GM18526 (cell line): ENCODE data around the gene DDX4.

Experiments
- POLR2A ChIP-seq: IDR thresholded peaks from 3 replicates; pipeline ENCODE4 v1.6.1; 2011; ENCODE audit not compliant: insufficient read length; ENCODE audit errors: extremely low read depth

Gene DDX4

DNA sequence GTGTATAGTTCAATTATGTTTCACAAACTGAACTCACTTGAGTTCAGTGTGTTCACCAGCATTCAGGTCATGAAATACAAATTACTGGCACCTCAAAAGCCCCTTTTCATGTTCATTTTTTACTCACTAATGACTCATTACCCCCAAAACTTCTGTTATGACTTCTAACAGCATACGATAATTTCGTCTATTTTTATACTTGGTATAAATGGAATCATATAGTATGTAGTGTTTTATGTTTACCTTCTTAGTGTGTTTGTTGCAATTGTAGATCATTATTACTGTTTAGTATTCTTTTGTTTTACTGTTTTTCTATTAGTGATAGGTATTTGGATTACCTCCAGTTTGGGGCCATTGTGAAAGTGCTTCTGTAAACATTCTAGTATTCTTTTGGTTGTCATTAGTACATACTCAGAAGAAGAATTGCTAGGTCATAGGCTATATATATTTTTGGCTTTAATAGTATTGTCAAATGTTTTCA is 33.4 kb downstream of the DDX4 start:
- no peak for TF ChIP-seq POLR2A

DNA sequence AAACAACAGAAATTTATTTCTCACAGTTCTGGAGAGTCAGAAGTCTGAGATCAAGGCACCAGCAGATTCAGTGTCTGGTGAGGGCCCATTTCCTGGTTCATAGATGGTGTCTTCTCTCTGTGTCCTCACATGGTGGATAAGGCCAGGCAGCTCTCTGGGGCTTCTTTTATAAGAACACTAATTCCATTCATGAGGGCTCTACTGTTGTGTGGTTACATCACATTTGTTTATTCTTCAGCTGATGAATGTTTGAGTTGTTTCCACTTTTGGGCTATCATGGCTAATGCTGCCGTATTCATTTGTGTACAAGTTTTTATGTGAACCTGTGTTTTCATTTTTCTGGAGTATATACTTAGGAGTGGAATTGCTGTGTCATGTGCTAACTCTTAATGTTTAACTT is 35.2 kb downstream of the DDX4 start:
- no peak for TF ChIP-seq POLR2A

DNA sequence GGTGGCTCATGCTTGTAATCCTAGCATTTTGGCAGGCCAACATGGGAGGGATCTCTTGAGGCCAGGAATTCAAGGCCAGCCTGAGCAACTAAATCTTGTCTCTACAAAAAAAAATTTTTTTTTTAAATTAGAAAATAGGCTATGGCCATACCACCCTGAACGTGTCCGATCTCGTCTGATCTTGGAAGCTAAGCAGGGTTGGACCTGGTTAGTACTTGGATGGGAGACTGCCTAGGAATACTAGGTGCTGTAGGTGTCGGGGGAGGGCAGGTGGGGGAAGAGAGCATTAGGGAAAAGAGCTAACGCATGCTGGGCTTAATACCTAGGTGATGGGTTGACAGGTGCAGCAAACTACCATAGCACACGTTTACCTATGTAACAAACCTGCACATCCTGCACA is 39.5 kb downstream of the DDX4 start:
- no peak for TF ChIP-seq POLR2A

DNA sequence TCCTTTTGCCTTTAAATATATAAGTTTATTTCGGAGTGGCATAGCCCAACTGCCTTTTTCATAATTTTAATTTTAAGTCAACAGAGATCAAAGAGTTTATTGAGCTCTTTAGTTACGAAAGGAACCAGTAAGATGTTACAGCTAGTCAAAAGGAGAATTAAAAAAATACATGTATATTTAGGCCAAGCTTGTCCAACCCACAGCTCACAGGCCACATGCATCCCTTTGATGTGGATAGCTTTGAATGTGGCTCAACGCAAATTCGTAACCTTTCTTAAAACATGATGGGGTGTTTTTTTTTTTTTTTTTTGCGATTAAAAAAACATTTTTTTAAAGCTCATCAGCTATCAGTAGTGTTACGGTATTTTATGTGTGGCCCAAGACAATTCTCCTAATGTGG is 63.1 kb downstream of the DDX4 start:
- TF ChIP-seq POLR2A: no peak

DNA sequence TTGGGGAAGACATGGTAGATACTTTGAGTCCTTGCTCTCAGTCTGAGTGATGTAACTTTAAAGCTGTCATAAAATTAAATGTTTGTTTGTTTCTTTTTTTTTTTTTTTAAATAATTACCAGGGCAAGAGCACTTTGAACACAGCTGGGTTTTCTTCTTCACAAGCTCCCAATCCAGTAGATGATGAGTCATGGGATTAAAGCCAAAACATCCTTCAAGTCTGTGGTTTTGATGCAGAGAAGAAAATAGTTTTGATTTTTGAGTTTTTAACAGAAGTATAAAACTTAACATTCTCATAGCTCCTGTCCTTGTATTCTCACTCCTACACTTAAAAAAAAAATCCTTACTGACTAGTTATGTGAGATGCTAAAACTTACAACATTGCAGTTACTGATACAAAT is 78.5 kb downstream of the DDX4 start:
- TF ChIP-seq POLR2A: no peak

DNA sequence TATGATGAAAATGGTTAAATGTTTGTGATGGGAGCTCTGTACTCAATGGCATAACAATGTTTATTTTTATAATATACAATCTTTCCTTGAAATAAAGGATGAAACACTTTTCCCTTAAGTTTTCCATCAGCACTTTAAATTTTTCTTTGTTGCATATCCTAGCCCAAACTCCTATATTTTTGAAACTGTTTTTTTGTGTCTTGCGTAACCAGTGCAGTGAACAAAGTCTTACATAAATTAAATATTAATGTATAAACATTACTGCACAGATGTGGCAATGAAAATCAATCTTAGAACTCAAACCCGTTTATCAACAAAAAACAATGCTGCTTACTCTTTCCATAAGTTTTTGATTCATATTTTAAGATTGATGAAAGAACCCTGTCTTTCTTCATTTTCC is 79.2 kb downstream of the DDX4 start:
- no peak for TF ChIP-seq POLR2A

DNA sequence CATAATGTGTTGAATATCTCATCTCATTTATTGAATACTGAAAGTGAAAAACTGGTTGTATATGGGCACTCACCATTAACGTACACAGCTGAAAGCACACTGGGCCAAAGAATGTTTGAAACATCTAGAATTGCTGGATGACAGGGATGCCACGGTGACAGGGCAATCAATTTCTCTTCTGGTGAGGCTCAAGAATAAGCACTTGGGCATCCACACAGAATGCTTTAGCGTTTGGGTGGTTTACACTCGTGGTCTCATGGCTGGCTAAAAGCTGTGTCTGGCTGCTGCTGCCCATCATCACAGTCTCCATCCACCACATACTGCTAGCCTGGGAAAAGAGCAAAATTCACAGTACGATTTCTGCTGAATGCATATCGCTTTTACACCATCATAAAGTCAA is 82.6 kb downstream of the DDX4 start:
- TF ChIP-seq POLR2A: no peak

DNA sequence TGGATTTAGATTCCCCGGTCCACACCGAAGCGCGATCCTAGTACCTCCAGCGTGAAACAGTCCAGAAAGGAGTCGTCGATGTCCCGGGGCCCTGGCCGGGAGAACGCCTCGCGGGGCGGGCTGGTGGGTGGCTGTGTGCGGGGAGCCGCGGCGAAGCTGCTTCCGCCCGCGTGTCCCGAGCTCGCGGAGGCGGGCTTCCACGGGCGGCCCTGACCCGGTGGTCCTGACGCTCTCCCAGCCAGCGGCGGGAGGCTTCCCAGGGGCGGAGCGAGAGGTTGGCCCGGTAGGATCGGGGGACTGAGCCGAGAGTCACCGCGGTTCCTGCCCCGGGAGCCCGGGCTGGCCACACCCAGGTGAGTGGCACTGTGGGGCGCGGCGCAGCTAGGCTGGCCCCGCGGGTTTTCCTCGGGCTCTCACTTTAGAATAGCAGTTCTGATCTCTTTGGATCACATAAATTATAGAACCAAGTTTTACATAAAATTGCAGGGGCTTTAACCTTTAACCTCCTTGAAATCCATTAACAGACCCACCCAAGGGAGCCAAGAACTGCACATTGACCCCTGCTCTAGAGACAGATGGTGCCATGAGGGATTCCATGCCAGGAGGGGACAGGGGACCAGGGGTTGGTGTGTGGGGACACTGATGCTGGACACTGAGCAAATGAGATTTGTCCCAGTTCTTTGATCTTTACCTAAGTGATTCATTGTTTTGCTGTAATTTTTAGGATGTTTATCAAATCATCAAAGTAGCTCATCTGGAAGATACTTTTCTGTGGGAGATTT is 84.1 kb downstream of the DDX4 start:
- TF ChIP-seq POLR2A: no peak

DNA sequence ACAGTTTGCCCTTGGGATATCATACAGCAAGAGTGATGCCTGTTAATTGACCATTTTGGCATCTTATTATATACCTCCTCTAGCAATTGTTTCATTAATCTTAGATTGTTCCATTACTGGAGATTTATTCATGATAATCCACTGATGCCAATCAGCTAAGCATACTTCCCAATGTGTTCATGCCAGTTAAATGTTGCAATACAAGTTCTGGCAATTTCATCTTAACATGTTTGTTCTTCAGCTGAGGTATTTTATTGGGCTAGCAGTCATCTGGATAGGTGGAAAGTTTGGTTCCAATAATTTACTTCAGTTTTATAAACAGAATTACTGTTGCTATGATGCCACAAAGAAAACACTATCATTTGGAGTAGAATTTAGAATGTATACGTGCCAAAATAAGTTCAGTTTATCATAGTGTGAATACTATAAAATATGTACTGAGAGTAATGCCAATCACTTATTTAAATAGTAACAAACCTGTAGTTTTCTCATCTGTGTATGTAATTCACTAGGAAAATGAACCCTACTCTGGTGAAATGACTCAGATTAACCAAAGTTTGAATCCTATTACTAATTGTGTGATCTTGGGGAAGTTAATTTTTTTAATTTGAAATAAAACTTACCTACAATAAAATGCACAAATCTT is 85.4 kb downstream of the DDX4 start:
- no peak for TF ChIP-seq POLR2A

DNA sequence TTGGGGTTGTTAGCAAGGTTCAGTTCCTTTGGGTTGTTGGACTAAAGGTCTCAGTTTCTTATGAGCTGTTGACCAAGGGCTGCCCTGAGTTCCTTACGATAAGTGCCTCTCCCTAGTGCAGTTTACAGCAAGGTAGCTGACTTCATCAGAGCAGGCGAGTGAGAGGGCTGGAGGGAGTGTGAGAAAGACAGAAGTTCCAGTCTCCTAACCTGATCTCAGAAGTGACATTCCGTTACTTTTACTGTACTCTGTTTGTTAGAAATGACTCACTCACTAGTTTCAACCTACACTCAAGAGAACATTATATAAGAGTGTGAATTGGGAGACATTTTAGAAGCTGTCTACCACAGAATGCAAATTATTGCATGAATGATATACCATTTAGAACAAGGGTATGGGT is 92.1 kb downstream of the DDX4 start:
- TF ChIP-seq POLR2A: no peak

DNA sequence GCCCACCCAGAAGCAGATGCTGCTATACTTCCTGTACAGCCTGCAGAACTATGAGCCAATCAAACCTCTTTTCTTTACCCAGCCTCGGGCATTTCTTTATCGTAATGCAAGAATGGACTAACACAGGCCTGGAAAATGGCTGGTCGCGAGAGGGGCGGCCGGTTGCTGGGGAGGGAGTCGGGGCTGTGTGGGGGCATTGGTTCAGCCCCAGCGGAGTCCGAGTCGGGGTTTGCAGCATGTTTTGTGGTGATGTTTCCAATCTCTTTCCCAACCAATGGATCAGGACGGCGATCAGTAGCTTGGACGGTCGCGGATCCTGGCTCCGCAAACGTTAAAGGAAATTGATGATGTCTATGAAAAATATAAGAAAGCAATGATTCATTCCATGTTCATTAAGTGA is 94.6 kb downstream of the DDX4 start:
- no peak for TF ChIP-seq POLR2A

DNA sequence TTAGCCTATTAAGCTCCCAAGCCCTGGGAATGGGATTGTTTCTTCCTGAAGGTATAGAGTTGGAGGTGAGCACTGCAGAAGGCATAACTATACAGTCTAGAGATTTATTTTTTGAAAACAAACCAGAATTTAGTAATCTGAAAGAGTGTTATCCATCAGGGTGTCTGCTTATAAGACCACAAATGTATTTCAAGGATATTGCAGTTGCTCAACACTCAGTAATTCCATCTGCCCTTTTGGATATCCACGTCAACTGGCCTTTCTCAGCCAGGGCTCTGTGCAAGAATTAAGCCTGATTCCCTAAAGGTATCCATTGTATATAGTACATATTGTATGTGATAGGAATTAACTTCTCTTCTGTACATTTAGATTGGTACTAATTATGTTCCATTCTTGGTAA is 98.3 kb downstream of the DDX4 start:
- no peak for TF ChIP-seq POLR2A

DNA sequence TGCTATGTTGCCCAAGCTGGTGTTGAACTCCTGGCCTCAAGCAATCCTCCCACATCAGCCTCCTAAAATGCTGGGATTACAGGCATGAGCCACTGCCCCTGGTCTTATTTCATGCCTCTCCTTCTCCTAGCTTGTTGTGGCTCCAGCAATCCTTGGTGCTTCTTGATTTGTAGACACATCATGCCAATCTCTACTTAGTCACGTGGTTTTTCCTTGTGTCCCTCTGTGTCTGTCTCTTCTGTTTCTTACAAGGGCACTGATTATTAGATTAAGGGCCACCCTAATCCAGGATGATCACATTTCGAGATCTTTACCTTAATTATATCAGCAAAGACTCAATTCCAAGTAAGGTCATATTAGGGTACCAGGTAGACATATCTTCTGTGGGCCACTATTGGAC is 104.1 kb downstream of the DDX4 start:
- no peak for TF ChIP-seq POLR2A

DNA sequence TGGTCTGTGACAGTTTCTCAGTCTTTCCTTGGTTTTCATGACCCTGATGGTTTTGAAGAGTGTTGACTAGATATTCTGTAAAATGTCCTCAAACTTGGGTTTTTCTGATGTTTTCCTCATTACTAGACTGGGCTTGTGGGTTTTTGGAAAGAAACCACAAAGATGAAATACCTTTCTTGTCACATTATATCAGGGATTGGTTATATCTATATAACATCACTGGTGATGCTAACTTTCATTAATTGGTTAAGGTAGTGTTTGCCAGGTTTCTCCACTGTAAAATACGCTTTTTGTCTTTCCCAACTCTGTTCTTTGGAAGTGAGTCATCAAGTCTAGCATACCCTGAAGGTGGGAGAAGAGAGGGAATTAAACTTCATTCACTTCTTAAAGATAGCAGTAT is 110.0 kb downstream of the DDX4 start:
- no peak for TF ChIP-seq POLR2A

DNA sequence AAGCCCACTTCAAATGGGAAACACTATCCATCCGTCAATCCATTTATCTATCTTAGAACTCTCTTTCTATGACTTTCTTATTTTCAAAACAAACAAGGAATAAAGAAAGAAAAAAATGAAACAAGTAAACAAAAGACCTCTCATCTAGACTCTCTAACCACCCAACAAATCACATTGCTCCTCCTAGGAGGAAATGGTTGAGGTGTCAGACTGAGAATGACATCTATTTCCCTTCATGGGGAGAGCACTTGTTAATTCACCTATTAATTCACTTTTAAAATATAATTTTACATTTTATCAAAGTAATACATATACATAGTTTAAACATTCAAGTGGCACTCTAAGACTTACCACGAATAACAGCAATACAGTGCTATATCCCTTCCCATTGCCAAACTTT is 110.9 kb downstream of the DDX4 start:
- no peak for TF ChIP-seq POLR2A

DNA sequence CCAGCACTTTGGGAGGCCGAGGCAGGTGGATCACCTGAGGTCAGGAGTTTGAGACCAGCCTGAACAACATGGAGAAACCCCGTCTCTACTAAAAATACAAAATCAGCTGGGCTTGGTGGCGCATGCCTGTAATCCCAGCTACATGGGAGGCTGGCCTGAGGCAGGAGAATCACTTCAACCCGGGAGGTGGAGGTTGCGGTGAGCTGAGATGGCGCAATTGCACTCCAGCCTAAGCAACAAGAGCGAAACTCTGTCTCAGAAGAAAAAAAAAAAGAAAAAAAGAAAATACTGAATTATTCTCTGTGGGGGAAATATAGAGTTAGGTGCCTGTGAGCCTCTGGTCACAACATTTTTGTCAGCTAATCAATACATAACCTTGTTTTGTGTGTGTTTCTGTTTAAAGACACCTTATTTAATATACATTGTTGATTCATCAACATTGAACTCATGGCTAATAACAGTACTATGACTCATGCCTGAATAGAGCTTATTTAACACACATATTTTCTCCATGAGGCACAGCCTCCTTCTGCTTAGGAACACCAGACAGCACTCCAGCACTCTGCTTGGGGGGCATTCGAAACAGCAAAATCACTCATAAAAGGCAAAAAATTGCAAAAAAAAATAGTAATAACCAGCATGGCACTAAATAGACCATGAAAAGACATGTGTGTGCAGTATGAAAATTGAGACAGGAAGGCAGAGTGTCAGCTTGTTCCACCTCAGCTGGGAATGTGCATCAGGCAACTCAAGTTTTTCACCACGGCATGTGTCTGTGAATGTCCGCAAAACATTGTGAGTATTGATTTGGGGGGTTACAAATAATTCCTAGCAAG is 113.2 kb downstream of the DDX4 start, which contains the start of gene IL31RA:
IL31RA (plus strand) TSS at position 519 of the 836 bp plus-strand sequence; CDS start at position 733, 214 bp downstream.
- no peak for TF ChIP-seq POLR2A

DNA sequence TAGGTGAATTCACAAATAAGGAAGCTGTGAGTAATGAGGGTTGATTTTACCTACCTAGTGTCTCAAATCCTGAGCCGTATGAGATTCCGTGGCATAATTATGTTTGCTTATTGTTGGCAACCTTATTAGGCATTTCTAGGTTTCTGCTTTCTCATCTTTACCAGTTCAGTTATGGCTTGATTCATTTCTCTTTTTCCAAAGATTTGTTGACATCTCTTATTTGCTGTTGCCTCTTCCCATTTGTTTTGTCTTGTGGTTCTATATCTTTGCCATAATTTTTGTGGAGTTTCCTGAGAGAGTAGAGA is 113.8 kb downstream of the DDX4 start:
- no peak for TF ChIP-seq POLR2A

DNA sequence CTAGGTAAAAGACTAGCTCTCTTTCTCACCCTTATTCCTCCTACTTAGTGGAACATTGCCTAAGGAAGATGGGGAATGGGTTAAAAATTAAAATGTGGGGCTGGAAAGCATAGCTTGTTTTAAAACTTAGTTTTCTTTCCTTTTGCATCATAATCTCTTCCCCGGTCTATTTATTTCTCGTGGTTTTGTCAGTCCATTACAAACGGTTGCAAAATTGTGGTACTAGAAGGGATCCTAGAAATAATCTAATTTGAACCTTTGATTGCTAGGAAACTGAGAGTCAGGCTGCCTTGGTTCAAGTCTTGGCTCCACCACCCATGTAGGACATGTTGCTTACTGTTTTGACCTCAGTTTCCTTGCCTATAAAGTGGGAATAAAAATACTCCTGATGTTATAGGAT is 114.6 kb downstream of the DDX4 start:
- no peak for TF ChIP-seq POLR2A
